Suprapubic skin (tissue), 4 donors: ENCODE measurements around the gene FOXRED1. TPM values are rescaled to one million over a fixed set of nuclear protein-coding genes. Genes with fewer than 3 reads are reported as not detected.

Source experiments
- DNase-seq, 2 donors: peaks; one replicate each; pipeline ENCODE4 v3.0.0-alpha.2; 2019; ENCODE audit warnings: low spot score in 2 of 2
- H3K27ac ChIP-seq: fragments of 200-600 bp; sonication (generic); one replicate; pipeline ENCODE4 v1.5.1; 2019
- H3K27me3 ChIP-seq: fragments of 200-600 bp; sonication (generic); one replicate; pipeline ENCODE4 v1.5.1; 2019
- H3K36me3 ChIP-seq: fragments of 200-600 bp; sonication (generic); one replicate; pipeline ENCODE4 v1.5.1; 2019
- H3K4me1 ChIP-seq: fragments of 200-600 bp; sonication (generic); one replicate; pipeline ENCODE4 v1.5.1; 2019
- H3K4me3 ChIP-seq: fragments of 200-600 bp; sonication (generic); one replicate; pipeline ENCODE4 v1.5.1; 2019; ENCODE audit warnings: mild to moderate bottlenecking
- H3K9me3 ChIP-seq: fragments of 200-600 bp; sonication (generic); one replicate; pipeline ENCODE4 v1.5.1; 2019
- CTCF ChIP-seq, 2 donors: fragments of 200-600 bp in 1 of 2; fragments of 450-650 bp in 1 of 2; sonication (generic) in 1 of 2; IDR thresholded peaks; one replicate each; pipeline ENCODE4 v1.5.1; 2016 to 2019; ENCODE audit warnings: antibody characterized with exemption in 2 of 2, mild to moderate bottlenecking in 1 of 2, moderate library complexity in 1 of 2
- EP300 ChIP-seq: sonication (generic); formaldehyde crosslinking; IDR thresholded peaks from one replicate; pipeline ENCODE4 v1.6.1; 2017; ENCODE audit warnings: antibody characterized with exemption
- POLR2A ChIP-seq, 2 donors: fragments of 450-650 bp; IDR thresholded peaks; one replicate each; pipeline ENCODE4 v1.6.1; 2017; ENCODE audit warnings: antibody characterized with exemption in 2 of 2, mild to moderate bottlenecking in 2 of 2, moderate library complexity in 2 of 2
- POLR2AphosphoS5 ChIP-seq, 3 donors: sonication (generic); formaldehyde crosslinking; IDR thresholded peaks; one replicate each; pipeline ENCODE4 v1.6.1; 2017; ENCODE audit warnings: antibody characterized with exemption in 3 of 3
- WGBS: methylation state at CpG from one replicate; pipeline ENCODE4 v1.1.5; 2018; 5-methylcytosine and 5-hydroxymethylcytosine counted together
- total RNA-seq, 4 donors: library from RNA; depleted of rRNA; stranded (reverse); fragments of >200 nt; gene quantifications; one replicate each; pipeline ENCODE4 v1.1.0, GENCODE V29; 2016

FOXRED1 gene
- total RNA-seq, 4 donors from 2014 or later: 7.7 to 22.9 (median 18.9) TPM

GRCh38 chr11:126257764-126258163, 11.2 kb upstream of the FOXRED1 start:
- WGBS: 87% methylated on average over 2 of the region's 2 CpGs
- H3K4me1 ChIP-seq: no peaks in the 10 kb centered on the region
- H3K36me3 ChIP-seq: peaks cover 32% of the 10 kb centered on the region
- no peak for DNase-seq
- TF ChIP-seq POLR2A (IDR thresholded peaks at IDR 0.05) (no peak), POLR2AphosphoS5 (IDR thresholded peaks at IDR 0.05) (no peak), CTCF (IDR thresholded peaks at IDR 0.05) (no peak), EP300 (no peak)
- H3K27ac ChIP-seq: no peak overlapping the region
- H3K27me3 ChIP-seq: no peaks in the 10 kb centered on the region
- no peaks in the 10 kb centered on the region for H3K9me3 ChIP-seq
- no peak overlapping the region for H3K4me3 ChIP-seq

DNA sequence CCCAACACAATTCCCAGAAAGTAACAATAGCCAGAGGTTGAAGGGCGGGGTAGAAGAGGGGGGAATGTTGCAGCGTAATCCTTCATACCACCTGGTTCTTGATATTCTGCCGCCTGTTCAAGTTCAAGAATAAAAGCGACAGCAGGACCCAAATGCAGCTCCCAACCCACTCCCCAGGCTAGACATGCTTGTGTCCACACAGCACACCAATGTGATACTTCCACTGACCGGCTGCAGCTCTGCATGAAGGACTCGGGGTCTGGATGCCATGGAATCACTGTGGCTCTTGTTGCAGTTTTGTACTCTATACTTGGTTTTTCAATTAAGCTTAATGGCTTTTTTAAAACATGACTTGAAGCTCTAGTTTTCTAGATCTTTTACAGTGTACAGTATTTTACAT, 6.7 kb upstream of the FOXRED1 start:
- TF ChIP-seq POLR2AphosphoS5 (IDR thresholded peaks at IDR 0.05): no peak
- no peak for TF ChIP-seq POLR2A (IDR thresholded peaks at IDR 0.05)
- TF ChIP-seq CTCF (IDR thresholded peaks at IDR 0.05): no peak
- no peak for TF ChIP-seq EP300

GRCh38 chr11:126263489-126263888, 5.5 kb upstream of the FOXRED1 start:
- no peak for DNase-seq
- 83% methylated on average over 6 of the region's 6 CpGs for WGBS
- peaks cover 13% of the 10 kb centered on the region for H3K4me1 ChIP-seq
- TF ChIP-seq POLR2AphosphoS5 (IDR thresholded peaks at IDR 0.05) (no peak), POLR2A (IDR thresholded peaks at IDR 0.05) (no peak), EP300 (no peak), CTCF (IDR thresholded peaks at IDR 0.05) (no peak)
- no peak overlapping the region for H3K27ac ChIP-seq
- H3K4me3 ChIP-seq: no peak overlapping the region
- H3K36me3 ChIP-seq: peaks cover 57% of the 10 kb centered on the region
- no peaks in the 10 kb centered on the region for H3K9me3 ChIP-seq
- H3K27me3 ChIP-seq: no peaks in the 10 kb centered on the region

More for the DNA sequence above, 6.7 kb upstream of the FOXRED1 start:
- no peaks in the 10 kb centered on the region for H3K27me3 ChIP-seq
- no peak overlapping the region for H3K4me3 ChIP-seq
- DNase-seq: no peak
- peaks cover 3% of the 10 kb centered on the region for H3K4me1 ChIP-seq
- no peaks in the 10 kb centered on the region for H3K9me3 ChIP-seq
- 93% methylated on average over 6 of the region's 6 CpGs for WGBS
- H3K36me3 ChIP-seq: peaks cover 57% of the 10 kb centered on the region
- no peak overlapping the region for H3K27ac ChIP-seq

DNA sequence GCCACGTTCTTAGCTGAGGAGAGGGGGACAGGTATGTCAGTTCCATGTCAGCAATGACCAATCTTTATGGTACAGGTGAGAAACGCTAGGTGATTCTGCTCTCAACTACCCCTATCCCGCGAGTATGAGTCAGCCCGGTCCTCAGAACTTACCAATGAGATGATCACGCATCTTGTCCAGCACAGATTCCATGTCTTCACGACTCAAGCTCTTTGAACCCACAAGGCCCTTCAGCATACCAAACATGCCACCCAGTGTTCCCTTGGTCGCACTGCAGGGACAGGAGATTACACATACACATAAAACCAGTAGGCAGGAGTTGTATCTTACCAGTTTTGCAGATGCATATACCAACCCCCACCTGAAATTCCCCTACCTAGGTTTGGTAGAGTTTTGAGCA, 3.1 kb upstream of the FOXRED1 start:
- DNase-seq: no peak
- H3K27me3 ChIP-seq: no peaks in the 10 kb centered on the region
- peaks cover 57% of the 10 kb centered on the region for H3K36me3 ChIP-seq
- peaks cover 22% of the 10 kb centered on the region for H3K4me1 ChIP-seq
- H3K4me3 ChIP-seq: no peak overlapping the region
- no peak overlapping the region for H3K27ac ChIP-seq
- no peak for TF ChIP-seq EP300
- TF ChIP-seq POLR2AphosphoS5 (IDR thresholded peaks at IDR 0.05): no peak
- TF ChIP-seq CTCF (IDR thresholded peaks at IDR 0.05): no peak
- no peak for TF ChIP-seq POLR2A (IDR thresholded peaks at IDR 0.05)
- 73% methylated on average over 8 of the region's 8 CpGs for WGBS
- no peaks in the 10 kb centered on the region for H3K9me3 ChIP-seq

- Histone ChIP-seq H3K27me3 (no peaks in the 10 kb centered on the region), H3K4me1 (peaks cover 22% of the 10 kb centered on the region), H3K9me3 (no peaks in the 10 kb centered on the region), H3K27ac (peak overlapping the region; percentile 90), H3K36me3 (peaks cover 44% of the 10 kb centered on the region), H3K4me3 (peak overlapping the region; percentile 69)
- TF ChIP-seq POLR2AphosphoS5 (IDR thresholded peaks at IDR 0.05): no peak
- no peak for TF ChIP-seq POLR2A (IDR thresholded peaks at IDR 0.05)
- no peak for TF ChIP-seq EP300
- TF ChIP-seq CTCF (IDR thresholded peaks at IDR 0.05): no peak
- 52% methylated on average over 6 of the region's 6 CpGs for WGBS
- no peak for DNase-seq
Measured at GRCh38 chr11:126267650-126268049, 1.3 kb upstream of the FOXRED1 start.
